Activated CD8-positive, alpha-beta memory T cell treated with anti-CD3 and anti-CD28 coated beads for 36 hours (primary cell): Measurements from ENCODE around the gene ELFN1. TPM values are rescaled to one million over a fixed set of nuclear protein-coding genes. Genes with fewer than 3 reads are reported as not detected.

Experiments
- CTCF ChIA-PET: fragments of 350-600 bp; sonication (Branson Sonifier 250); formaldehyde crosslinking; loops from one replicate; lab custom pipeline; 2021; ENCODE audit warnings: antibody characterized with exemption; lab: Charles Lee
- POLR2A ChIA-PET: fragments of 350-600 bp; sonication (Branson Sonifier 250); formaldehyde crosslinking; loops from one replicate; lab custom pipeline; 2021; ENCODE audit warnings: antibody characterized with exemption; lab: Charles Lee
- total RNA-seq, 2 experiments: library from RNA; stranded (reverse); gene quantifications; one replicate each; pipeline ENCODE4 v1.2.3, GENCODE V29; 2021

The ELFN1 gene
- total RNA-seq, 2 experiments from 2014 or later, result 0.17 to 0.27 TPM

DNA sequence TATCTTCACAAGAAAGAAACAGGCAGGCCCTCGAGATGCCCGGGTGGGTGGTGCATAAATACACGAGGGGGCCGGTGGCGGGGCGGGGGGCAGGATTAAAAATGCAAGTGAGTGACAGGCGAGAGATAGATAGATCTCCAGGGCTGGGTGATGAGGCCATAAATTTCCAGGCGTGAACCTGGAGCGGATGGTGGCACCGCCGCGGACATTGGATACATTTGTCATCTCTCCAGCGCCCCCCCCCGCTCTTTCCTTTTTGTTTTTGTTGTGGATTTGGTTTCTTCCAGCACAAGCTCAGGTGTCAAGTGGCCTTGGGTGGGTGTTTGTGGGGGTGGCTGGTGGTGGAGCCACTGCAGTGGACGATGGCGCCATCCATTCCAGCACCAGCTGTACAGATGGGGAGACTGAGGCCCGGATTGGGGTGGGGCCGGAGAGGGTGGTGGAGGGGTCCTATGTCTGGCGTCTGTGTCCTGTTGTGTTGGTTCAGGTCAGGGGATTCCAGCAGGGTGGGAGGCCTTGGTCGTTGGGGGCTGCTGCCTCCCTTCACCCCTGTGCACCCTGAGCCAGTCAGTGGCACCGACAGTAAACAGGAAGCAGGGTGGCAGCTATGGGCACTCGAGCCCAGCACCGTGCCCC is 2.9 kb downstream of the ELFN1 start:
- CTCF ChIA-PET, result no interaction called here

DNA sequence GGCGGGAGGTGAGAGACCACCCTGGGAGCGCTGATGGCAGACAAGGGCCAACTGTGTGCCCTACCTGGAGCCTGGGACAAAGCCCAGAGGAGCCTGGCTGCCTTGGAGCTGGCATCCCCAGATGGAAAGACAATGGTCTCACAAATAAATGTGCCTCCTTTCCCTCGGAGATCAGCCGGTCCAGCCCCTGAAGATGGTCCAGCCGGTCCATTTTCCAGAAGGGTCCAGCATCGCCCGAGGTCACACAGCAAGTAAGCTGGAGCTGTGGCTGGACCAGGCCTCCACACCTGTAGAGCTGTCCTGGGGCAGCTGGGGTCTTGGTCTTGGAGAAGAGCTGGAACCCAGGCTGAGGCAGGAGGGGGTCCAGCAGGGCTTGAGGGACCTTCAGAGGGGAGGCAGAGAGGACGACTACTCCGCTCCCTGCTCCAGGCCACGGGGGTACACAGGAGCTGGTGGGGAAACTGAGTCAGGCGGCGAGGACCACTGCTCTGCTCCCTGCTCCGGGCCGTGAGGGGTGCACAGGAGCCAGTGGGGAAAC is 3.6 kb downstream of the ELFN1 start:
- ChIA-PET POLR2A (no interaction called here), CTCF (no interaction called here)

More for the DNA sequence above, 2.9 kb downstream of the ELFN1 start:
- POLR2A ChIA-PET, result no interaction called here

DNA sequence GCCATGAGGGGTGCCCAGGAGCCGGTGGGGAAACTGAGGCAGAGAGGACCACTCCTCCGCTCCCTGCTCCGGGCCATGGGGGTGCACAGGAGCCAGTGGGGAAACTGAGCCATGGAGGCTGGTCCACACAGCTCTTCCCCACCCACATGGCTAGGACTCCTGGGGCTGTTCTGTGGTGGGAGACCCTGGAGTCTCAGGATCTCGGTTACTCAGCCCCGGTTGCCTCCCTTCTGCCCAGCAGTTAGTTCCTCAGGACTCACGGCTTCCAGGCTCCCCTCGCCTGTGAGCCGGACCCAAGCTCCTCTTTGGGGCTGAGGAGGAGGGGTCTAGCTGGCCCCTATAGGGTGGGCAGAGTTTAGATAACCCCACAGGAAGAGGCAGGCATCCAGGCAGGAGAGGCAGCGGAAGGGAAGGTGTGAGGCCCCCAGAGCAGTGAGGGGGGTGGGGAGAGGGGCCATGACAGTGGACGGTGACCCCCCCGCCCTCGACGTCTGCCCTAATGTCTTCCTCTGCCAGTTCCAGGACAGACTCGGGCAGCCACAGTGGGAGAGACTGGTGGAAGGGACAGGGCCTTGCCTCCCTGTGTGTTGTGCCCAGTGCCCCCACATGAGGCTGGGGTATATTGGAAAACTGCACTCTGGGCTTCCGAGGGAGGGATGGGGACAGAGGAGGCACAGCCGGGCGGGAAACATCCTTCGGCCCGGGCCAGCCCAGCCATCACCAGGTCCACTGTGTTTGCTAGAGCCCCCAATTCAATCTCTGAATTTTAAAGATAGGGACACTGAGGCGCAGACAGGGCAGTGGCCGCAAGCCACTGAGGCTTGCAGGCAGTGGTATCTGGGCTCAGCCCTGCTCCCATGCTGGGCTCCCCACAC is 4.3 kb downstream of the ELFN1 start:
- CTCF ChIA-PET, result no interaction called here
- POLR2A ChIA-PET, result no interaction called here

DNA sequence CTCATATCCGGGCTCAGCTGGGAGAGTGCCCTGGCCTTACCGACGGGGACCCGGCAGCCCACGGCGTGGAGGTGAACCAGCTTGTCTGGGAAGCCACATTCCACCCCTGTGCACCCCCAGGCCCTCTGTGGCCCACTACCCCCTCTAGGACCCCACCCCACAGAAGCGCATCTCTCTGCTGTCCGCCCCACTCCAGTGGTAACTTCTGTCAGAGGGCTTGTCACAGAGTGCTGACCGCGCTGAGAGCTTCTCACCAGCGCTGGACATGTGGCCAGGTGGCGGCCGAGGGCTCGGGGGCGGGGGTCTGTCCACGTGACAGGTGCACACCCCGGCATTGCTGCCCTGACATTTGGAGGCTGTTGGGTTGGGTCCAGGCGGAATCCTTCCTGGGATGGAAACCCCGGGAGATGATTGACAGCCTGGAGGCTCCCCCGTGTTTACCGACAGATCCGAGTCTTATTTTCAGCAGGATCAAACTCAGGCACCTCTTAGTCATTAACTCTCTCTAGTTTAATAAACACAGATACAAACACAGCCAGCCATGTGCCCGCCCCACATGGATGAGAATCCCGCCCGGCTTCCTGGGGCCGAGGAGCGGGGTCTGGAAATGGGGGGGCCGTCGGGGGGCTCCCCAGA is 5.1 kb downstream of the ELFN1 start:
- CTCF ChIA-PET, result no interaction called here
- POLR2A ChIA-PET, result no interaction called here

DNA sequence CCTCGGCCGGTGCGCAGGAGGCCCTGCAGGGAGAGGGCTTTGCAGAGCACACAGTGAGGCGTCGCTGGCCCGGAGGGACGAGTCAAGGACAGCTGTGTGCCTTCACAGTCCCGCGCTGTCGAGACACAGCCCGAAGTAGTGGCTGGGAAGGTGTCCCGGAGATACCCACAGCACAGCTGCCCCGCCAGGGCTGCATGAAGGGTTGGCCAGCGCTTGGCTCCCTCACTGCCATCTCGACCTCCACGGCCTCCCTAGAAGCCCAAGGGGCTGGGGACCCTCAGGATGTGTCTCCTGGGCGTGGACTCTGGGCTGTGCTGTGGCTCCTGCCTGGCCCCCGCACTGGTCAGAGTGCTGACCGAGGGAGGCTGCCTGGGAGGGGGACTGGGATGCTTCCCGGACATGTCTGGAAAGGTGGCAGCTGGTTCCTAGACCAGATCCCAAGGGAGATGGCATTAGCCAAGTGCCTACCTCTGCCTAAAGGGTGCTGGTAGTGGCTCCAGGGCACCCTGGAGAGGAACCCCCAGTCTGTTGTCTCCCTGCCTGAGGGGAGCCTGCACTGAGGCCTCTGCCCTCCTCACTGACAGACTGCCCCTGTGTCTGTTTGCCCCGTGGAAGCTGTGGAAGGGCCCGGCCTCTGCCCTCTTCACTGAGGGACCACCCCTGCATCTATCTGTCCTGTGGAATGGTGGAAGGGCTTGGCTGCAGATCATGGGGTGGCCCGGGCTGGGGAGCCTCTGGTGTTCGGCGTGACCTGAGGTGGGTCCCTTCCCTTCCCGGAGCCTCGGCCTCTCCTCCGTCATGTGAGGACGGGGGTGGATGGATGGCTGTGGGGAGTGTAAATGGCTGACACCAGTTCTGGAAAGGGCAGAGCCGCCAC is 5.8 kb downstream of the ELFN1 start:
- ChIA-PET POLR2A (no interaction called here), CTCF (no interaction called here)

DNA sequence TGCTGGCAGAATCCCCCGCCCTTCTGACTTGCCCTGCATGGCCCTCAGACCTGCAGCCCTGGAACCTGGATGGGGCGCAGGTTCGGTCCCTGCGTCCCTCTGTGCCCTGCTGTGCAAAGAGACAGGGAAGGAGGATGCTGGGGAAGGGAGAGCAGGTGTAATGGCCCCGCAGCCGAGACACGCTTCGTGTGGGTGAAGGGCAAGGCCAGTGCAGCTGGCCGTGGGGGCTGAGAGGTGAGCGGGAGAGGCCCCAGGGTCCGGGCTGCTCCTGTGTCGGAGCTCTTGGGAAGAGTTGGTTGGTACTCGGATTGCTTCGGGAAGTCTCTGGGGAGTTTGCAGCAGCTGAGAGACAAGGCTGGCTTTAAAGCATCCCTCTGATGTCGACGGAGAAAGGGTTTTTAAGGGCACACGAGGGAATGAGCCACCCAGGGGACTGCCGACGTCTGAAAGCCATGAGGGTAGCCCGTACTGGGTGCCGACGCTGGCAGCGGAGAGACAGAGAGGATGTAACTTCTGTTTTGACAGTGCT is 6.5 kb downstream of the ELFN1 start:
- ChIA-PET POLR2A (no interaction called here), CTCF (no interaction called here)

DNA sequence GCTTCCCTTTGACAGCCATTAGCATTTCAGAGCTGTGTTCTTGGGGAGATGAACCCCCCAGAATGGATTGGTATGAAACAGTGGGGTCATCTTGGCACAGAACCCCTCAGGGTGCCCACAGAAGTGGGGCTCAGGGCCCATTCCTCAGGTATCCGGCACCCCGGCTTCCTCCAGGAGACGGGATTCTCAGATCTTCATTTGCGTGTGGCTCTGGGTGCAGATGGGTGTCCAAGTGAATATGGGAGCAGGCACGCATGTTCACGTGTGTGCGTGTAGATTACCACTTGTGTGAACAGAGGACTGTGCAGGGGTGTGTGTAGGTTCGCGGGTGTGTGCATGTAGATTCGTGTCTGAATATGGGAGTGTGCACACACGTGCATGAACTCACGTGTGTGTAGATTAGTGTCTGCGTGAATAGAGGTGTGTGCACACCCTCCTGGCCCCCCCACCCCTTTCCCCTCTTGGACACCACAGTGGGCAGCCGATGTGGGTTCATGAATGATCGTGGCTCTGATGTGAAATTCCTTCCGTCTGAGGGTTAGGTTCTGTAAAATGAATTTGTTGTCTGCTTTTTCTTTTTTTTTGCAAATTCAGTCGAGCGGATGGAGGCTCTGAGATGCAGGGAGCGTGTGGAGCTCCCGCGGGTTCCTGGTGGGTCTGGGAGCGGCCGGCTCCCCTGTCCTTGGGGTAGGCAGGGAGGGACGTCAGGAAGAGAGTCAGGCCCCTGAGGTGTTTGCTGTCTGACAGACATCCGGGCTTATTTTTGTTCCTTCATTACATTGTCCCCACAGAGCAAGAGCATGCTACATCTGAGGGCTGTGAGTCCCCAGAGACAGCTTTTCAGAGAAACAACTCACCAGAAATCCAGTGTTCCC is 7.4 kb downstream of the ELFN1 start:
- ChIA-PET POLR2A (no interaction called here), CTCF (no interaction called here)

DNA sequence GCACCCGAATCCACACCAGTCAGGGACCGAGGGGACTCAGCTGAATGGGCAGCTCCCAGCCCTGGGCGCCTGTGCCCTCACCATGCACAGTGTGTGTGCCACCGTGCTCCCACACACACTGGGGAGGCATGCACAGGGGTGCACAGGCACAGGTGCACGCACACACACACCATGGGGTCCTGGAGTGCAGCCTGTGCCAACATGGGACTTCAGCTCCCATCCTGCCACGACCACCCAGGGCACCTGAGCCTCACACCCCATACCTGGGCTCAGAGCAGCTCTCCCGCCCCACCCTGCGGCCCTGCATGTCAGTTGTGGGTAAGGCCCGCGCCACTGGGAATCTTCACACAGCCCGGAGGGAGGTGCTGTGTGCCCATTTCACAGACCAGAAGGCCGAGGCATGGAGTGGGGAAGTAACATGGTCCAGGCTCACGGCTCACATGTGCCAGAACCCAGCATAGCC is 8.0 kb downstream of the ELFN1 start:
- CTCF ChIA-PET, result no interaction called here
- POLR2A ChIA-PET, result no interaction called here

DNA sequence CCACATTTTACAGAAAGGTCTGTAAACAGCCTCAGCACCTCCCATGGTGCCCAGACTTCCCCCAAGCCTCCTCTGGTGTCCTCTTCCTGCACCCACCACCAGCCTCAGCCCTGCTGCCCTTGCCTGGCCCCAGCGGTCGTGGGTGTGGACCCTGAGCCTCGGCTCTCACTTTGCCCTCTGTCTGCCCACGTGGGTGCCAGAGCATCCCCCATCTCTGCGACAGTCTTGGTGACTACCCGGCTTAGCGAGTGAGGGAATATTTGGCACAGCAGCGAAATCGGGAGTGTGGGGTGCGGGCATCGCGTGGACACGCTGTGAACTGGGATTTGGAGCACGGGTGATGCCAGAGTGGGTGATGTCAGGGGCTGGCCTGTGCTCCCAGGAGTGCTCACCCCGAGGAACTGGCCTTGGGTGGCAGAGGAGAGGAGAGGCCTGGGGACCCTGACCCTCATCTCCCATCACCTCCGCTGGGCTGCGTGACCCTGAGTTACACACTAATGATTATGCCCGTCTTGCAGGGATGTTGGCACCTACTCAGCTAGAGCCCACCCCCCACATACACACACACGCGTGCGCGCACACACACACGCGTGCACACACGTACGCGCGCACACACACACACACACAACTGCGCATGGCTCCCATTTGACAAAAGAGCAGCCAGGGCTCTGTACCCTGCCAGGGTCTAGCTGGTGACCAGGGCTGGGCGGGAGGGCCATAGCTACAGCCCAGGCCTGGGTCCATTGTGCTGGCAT is 8.7 kb downstream of the ELFN1 start:
- ChIA-PET CTCF (no interaction called here), POLR2A (no interaction called here)

DNA sequence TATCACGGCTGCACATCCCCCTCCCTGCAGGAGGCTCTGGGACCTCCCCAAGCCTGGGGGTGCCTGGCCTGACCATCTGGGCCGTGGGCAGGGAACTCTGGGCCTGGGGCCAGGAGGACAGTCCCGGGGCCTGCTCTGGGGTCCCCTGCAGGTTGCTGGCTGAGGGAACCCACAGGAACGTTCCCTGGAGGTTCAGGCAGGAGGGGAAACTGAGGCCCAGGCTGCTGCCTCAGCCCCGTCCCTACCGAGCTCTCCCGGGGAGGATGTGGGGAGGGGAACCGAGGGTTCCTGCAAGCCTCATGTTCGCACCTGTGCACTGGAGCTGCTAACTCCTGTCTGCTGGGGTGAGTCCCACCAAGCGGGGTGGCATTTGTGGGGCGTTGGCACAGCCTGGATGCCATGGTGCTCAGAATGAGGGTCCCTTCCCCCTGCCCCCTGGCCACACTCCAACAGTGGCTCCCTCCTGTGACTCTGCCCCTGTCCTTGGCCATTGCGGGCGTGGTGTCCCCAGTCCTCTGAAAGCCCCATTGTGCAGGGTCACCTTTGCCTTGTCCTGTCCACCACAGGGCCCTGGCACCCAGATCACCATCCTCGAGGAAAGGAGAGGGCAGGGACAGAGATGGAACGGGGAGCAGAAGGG is 9.4 kb downstream of the ELFN1 start:
- ChIA-PET POLR2A (no interaction called here), CTCF (no interaction called here)

DNA sequence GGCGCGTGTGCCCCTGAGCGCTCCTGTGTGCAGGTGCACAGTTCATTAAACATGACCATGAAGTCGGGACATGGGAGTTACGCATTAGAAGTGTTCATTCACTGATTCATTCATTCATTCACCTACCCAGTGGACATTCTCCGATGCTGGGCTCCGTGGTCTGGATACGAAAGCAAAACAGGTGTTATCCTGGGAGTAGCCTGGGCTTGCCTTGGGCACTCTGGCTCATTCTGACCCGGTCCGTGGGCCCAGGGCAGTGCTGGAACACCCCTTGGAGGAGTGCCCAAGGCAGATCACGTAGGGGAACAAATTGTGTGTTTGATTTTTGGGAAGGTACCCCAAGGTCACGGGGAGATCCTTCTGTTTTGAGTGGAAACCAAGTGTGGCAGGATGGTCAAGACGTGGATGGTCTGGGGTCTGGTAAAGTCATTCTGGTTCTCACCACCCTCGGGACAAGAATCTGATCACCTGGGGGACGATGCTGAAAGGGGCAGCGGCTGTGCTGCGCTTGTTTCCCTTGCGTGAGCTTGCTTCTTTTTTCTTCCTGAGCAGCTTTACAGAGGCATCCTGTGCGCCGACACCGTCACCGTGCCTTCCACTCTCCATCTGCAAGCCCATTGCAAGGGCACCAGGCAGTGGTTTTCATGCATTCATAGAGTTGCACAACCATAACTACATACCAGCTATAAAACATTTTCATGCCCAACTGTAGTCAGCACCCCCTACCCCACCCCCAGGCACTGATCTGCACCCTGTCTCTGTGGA is 10.1 kb downstream of the ELFN1 start:
- ChIA-PET CTCF (no interaction called here), POLR2A (no interaction called here)

DNA sequence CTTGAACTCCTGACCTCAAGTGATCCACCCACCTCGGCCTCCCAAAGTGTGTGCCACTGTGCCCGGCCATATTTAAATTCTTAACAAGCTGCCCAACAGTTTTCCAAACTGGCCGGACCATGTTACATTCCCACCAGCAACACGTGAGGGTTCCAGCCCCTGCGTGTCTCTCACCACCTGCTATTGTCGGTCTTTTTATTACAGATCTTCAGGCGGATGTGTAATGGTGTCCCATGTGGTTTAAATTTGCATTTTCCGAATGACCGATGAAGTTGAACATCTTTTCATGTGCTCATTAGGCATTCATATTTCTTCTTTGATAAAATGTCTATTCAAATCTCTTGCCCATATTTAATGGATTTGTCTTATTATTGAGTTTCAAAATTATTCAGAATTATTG is 11.5 kb downstream of the ELFN1 start:
- POLR2A ChIA-PET, result no interaction called here
- CTCF ChIA-PET, result no interaction called here

DNA sequence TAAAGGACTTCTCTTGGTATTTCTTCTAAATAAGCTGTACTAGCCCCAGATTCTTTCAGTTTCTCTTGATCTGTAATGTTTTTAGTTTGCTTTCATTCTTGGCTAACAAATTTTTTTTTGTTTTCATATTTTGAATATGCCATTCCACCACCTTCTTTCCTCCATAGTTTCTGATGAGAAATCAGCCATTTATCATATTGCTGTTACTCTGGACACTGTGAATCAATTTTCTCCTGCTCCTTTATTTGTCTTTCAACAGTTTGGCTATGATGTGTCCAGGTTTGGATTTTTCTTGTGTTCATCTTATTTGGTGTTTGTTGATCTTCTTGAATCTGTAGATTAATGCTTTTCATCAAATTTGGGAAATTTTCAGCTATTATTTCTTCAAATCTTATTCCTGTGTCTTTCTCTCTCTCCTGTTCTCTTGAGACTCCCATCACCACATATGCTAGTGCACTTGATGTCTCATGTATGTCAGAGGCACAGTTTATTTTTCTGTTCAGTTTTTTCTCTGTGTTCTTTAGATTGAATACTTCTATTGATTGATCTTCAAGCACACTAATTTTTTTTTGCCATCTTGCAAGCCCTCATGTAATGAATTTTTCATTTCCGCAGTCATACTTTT is 15.0 kb downstream of the ELFN1 start:
- POLR2A ChIA-PET, result no interaction called here
- CTCF ChIA-PET, result no interaction called here

DNA sequence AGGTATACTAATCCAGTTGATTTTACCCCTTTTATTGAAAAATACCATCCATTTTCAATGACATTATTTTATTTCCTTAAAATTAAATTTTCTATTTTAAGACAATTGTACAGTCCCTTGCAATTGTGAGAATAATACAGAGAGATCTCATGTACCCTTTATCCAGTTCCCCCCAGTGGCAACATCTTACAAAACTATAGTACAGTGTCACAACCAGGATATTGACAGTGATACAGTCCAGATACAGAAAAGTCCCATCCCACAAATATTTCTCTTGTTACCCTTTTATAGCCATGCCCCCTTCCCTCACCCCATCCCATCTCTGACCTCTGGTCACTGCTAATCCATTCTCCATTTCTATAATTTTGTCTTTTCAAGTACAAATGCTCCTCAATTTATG is 18.5 kb downstream of the ELFN1 start:
- ChIA-PET CTCF (no interaction called here), POLR2A (no interaction called here)

DNA sequence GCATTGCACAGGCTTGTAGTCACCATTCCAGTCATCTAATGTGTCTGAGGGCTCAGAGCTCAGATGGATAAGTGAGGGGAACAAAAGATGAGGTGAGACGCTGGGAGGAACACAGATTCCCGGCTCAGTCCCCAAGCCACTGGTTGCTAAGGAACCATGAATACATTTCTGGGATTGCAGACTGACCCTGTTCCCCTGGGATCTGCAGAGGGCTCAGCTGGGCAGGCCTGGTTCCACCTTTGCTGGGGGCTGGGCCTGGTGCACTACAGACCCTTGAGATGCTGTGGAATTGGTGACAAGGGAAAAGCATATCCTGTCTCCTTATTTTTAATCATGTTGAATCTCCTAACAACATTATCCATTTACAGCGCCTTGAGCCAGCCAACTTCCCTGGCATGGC is 19.2 kb downstream of the ELFN1 start:
- CTCF ChIA-PET, result no interaction called here

DNA sequence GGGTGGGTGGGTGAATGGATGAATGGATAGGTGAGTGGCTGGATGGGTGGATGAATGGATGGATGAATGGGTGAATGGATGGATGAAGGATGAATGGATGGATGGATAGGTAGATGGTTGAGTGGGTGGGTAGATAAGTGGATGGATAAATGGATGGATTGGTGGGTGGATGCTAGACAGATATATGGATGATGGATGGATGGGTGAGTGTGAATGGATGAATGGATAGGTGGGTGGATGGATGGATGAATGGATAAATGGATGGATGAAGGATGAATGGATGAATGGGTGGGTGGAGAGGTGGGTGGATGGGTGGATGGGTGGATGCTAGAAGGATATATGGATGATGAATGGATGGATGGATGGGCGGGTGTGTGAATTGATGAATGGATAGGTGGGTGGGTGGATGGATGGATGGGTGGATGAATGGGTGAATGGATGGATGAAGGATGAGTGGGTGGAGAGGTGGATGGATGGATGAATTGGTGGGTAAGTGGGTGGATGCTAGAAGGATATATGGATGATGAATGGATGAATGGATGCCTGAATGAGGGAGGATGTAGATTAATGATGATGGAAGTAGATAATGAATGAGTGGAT is 20.4 kb downstream of the ELFN1 start:
- CTCF ChIA-PET, result no interaction called here
- POLR2A ChIA-PET, result no interaction called here

More for the DNA sequence above, 19.2 kb downstream of the ELFN1 start:
- POLR2A ChIA-PET, result no interaction called here
